Fibroblast of lung (primary cell): ENCODE measurements around the gene PRMT5.

Source experiments
- CTCF ChIP-seq, 2 donors: IDR thresholded peaks in 1 of 2; conservative IDR thresholded peaks in 1 of 2; 1 replicate in 1 of 2; 2 replicates in 1 of 2; pipeline ENCODE4 v1.5.1; 2011 to 2012; ENCODE audit warnings: low read length in 2 of 2, control low read depth in 1 of 2, inconsistent platforms in 1 of 2, low read depth in 1 of 2, mild to moderate bottlenecking in 1 of 2
- EZH2 ChIP-seq: IDR thresholded peaks from 2 replicates; pipeline ENCODE4 v1.5.1; 2012; ENCODE audit warnings: low read length, control low read depth, mild to moderate bottlenecking; ENCODE audit errors: missing control alignments

- TF ChIP-seq EZH2 (no peak), CTCF (conservative IDR thresholded peaks at IDR 0.05 in 1 of 2, IDR thresholded peaks at IDR 0.05 in 1 of 2; ENCODE audit: low read depth in 1 of 2, low read length in 2 of 2) (no peak)
These were observed 5.4 kb downstream of the PRMT5 start for GRCh38 chr14:22923746-22924145.
